ENCODE measurements around the gene TMBIM4.
"Not testable (repeated sequence)": the region's sequence is repeated elsewhere in the genome, so short reads cannot be mapped to it uniquely, and the experiment has no call there.

The TMBIM4 gene

GRCh38 chr12:66184822-66185221 is 15.0 kb upstream of the TMBIM4 start:
- DNase-seq, result not testable (repeated sequence)

GRCh38 chr12:66182956-66183355 is 13.2 kb upstream of the TMBIM4 start:
- DNase-seq, result no peak

- DNase-seq, result no peak
These were observed 6.5 kb upstream of the TMBIM4 start for GRCh38 chr12:66176105-66176900.

GRCh38 chr12:66174391-66175325 is 4.9 kb upstream of the TMBIM4 start:
- DNase-seq, result not testable (repeated sequence)

DNA sequence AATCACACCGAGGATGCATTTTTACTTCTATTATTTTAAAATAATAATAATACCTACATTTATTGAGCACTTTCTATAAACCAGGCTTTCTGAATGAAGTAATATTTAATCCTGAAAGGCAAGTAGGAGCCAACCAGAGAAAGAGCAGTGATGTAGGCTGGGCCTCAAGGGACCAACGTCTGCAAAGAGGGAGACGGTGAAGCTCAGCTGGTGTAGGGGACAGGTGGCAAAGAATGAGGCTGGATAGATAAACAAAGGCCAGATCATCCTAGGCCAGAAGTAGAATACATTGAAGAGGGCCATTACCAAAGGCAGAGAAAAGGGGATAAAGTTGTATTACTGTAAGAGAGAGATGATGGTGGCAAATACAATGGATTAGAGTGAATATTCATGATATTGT is 810 bp upstream of the TMBIM4 start:
- no peak for DNase-seq

- DNase-seq, result no peak
These were observed 1.4 kb downstream of the TMBIM4 start for GRCh38 chr12:66168410-66168809.

GRCh38 chr12:66166561-66166960 is 3.2 kb downstream of the TMBIM4 start:
- DNase-seq, result no peak

DNA sequence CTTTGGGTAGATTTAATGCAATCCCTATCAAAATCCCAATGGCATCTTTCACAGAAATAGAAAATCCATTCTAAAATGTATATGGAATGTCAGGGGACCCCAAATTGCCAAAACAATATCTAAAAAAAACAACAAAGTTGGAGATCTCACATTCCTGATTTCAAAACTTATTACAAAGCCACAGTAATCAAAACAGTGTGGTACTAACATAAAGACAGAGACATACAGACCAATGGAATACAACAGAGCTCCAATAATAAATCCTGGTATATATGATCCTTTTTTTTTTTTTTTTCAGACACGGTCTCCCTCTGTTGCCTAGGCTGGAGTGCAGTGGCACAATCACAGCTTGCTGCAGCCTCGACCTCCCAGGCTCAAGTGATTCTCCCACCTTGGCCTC is 4.7 kb downstream of the TMBIM4 start:
- no peak for DNase-seq

DNA sequence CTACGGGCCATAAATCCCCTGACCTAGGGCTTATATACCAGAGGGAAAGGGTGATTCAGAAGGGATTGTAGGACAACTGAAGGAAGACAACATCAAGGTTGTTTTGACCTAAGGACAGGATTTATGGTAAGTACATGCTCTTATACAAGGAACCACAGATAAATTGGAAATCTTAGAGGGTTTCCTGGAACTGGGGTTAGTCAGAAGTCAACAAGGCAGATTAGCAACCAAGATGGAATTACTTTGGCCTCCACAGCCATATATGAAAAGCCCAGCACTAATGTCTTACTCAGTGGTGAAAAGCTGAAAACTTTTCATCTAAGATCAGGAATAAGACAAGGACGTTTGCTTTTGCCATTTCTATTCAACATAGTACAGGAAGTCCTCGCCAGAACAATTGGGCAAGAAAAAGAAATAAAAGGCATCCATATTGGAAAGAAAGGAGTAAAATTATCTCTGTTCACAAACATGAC is 5.4 kb downstream of the TMBIM4 start:
- DNase-seq, result no peak

GRCh38 chr12:66163289-66163688 is 6.5 kb downstream of the TMBIM4 start:
- DNase-seq, result no peak

DNA sequence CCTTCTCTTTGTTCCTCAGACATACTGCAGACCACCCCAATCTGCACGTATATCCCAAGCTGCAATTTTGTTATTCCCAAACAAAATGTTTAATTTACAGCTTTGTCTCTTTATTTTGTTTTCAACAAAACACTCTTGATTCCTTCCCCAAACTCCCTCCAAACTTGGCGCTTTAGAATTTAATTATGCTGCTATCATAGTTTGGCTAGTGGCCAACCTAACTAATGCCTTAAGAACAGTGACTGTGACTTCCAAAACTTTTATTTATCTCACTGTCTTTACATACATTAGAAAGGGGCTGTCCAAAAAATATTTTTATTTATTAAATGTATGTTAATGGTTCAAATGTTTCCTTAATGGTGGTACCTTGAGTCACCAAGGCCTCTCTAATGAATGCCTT is 7.1 kb downstream of the TMBIM4 start:
- DNase-seq, result no peak

DNA sequence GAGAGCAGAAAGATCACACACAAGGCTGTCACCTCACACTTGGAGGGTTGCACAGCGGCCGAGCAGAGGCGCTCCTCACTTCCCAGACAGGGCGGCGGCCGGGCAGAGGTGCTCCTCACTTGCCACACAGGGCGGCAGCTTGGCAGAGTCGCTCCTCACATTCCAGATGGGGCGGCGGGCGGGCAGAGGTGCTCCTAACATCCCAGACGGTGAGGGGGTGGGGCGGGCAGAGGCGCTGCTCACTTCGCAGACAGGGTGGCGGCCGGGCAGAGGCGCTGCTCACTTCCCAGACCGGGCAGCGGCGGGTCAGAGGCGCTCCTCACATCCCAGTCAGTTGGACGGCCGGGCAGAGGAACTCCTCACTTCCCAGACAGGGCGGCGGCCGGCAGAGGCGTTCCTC is 9.1 kb downstream of the TMBIM4 start:
- no peak for DNase-seq

GRCh38 chr12:66159123-66159522 is 10.7 kb downstream of the TMBIM4 start:
- no peak for DNase-seq

GRCh38 chr12:66156654-66157053 is 13.1 kb downstream of the TMBIM4 start:
- DNase-seq, result no peak

GRCh38 chr12:66154776-66155175 is 15.0 kb downstream of the TMBIM4 start:
- DNase-seq, result no peak

GRCh38 chr12:66152732-66153131 is 17.1 kb downstream of the TMBIM4 start:
- DNase-seq, result peak; percentile 25

DNA sequence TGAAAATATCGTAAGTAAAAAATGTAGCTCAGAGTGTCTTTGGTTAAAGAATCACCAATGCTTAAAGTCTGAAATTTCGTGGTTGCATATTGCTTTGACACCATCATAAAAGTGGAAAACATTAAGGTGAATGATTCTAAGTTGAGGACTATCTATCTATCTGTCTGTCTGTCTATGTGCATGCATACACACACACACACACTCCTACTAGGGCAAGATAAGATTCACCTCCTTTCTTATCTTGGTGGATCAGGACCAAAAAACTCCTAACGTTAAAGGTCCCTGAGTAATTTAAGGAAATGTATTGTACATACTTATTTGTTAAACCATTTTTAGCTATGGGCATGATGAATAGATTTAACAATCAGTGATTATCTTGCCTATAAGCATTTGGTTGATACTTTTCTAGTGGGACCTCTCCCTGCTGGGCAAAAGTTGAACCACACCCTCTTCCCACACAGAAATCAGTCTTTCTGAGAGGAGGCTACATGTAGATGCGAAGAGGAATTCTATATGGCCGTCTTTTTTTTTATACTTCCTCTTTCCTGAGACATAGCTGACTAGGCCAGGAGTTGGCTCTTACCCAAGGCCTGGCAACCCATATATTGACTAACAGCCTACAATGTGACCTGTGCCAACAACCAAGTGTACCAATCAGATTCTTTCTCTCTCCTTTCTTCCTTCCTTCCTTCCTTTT is 19.9 kb downstream of the TMBIM4 start:
- no peak for DNase-seq

DNA sequence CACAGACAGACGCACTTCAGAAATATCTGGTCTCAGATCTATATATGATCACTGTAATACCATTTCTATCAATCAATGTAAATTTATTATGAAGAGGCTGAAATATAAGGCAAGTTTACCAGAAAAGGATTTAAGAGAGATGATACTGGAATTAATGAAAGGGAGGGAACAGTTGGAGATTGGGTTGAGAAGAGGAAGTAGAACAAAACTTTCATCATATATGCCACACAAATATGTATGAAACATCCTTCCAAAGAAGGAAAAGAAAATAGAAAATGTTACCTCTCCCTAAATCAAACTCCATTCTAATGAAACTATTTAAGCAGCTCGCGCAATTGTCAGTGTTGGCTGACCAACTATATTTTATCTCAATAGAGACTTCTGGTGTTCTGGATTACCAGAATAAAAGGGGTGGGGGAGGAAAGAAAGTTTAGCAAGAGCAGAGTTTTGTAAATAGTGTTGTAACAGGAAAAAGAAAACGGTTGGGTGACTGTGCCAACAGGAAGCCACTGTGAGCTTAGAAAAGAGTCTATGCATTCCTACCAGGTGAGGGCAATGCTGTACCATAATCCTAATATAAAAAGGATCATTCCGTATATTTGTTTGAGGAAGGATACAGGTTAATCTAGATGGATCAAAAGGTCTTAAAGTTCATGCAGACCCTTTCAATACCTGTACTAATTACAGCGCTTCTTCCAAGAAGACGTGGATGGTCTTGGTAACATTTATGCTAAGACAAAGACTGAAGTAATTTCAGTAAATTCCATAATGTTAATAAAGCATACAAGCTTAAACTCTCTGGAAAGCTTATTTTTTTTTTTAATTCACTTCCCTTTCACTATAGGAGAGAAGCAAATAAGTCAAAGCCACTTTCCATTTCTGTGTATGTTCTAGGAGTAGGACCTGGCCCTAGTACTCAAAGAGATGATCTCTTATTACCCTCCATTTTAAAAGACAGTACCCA is 24.7 kb downstream of the TMBIM4 start:
- peak; percentile 65 for DNase-seq

DNA sequence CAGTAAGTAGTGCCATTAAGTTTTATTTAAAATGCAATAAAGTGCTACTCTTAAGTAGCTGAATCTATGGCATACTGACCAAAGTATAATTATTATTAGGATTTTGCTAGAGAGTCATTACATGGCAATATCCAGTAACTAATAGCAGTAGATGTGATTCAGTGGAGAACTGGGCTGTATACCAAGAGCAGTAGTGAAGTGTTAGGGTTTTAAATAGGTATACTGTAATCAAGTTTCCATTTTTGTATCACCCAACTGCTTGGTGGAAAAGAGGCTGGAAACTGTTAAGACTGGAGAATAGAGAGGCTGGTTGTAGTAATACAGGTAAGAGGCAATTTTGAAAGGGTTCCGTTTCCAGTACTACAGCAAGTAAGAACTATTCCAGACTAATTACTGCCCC is 25.9 kb downstream of the TMBIM4 start:
- no peak for DNase-seq

- DNase-seq, result no peak
These were observed 27.0 kb downstream of the TMBIM4 start for GRCh38 chr12:66142826-66143225.

DNA sequence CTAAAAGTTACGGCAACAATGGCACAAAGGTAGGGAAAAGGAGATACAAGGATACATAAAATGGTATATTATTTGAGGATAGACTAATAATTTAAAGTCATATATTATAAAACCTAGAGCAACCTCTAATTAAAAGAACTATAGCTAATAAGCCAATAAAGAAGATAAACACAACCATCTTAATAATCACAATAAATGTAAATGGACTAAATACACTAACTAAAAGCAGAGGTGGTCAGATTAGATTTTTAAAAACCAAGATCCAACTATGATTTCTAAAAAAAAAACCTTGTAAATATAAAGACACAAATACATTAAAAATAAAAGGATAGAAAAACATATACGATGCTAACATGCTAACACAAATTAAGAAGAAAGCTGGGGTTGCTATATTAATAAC is 28.5 kb downstream of the TMBIM4 start:
- DNase-seq, result no peak

DNA sequence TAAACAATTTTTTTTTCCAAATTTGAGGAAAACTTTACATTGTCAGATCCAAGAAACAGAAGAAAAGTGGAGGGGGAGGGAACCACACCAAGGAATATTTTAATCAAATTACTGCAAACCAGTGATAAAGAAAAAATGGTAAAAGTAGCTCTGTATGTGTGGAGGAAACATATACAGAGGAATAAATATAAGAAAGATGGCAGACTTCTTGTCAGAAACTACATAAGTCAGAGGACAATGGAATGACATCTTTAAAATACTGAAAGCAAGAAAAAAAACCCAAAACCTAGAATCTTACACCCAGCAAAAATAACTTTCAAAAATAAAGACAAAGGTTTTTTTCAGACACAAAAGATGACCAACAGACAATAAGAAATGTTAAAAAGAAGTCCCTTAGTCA is 29.1 kb downstream of the TMBIM4 start:
- DNase-seq, result no peak
